ENCODE data around the gene CSH1. TPM values are rescaled to one million over a fixed set of nuclear protein-coding genes. Genes with fewer than 3 reads are reported as not detected.
"Not testable (repeated sequence)": the region's sequence is repeated elsewhere in the genome, so short reads cannot be mapped to it uniquely, and the experiment has no call there.

The CSH1 gene
- total RNA-seq: not detected in 2 replicates

- H3K4me3 Mint-ChIP-seq: not testable (repeated sequence)
Observed at GRCh38 chr17:63896524-63897354, at the start of gene CSH1. TSS of gene CSH1 (minus strand) at chr17:63896574. CDS start at chr17:63896511, 63 bp downstream.

GRCh38 chr17:63945784-63946439, 49.5 kb upstream of the CSH1 start:
- CTCF ChIA-PET: interaction anchor here (0.7 to 3.1 kb wide), 24 partner anchors 8 to 188 kb away, joined by 3 to 321 read pairs (median 7); partner anchors contain the start of genes CD79B, CSHL1, GH1 and ICAM2
- Mint-ChIP-seq H3K36me3 (ENCODE audit: low read depth) (no peaks in the 10 kb centered on the region), H3K4me1 (peaks cover 52% of the 10 kb centered on the region), H3K4me3 (peak overlapping the region; percentile 74), H3K27me3 (no peaks in the 10 kb centered on the region), H3K27ac (peak overlapping the region; percentile 91), H3K9me3 (no peaks in the 10 kb centered on the region)
- POLR2A ChIA-PET: interaction anchor here (0.5 to 3.1 kb wide), 19 partner anchors 9 to 1025 kb away, joined by 3 to 837 read pairs (median 7); partner anchors contain the start of genes CCDC47, CD79B, CSHL1 and DDX42
- peak; percentile 61 for DNase-seq
- intact Hi-C loops (cut with micrococcal nuclease): loop anchor here (1.0 kb wide), 7 partner anchors 9 to 336 kb away; partner anchors contain the start of genes CD79B and ICAM2
- peak; percentile 57 for ATAC-seq (ENCODE audit: low read depth)
- TF ChIP-seq CTCF (IDR thresholded peaks at IDR 0.05): no peak

More at GRCh38 chr17:63896524-63897354, at the start of gene CSH1:
- peak; percentile 67 for ATAC-seq (ENCODE audit: low read depth)
- DNase-seq: peak; percentile 3
- H3K9me3 Mint-ChIP-seq; H3K27me3 Mint-ChIP-seq; intact Hi-C loops (cut with micrococcal nuclease); POLR2A ChIA-PET; CTCF ChIA-PET; H3K4me1 Mint-ChIP-seq; H3K27ac Mint-ChIP-seq; H3K36me3 Mint-ChIP-seq (ENCODE audit: low read depth): not testable (repeated sequence)

- Mint-ChIP-seq H3K4me3 (peak overlapping the region; percentile 74), H3K4me1 (peaks cover 49% of the 10 kb centered on the region), H3K36me3 (ENCODE audit: low read depth) (no peaks in the 10 kb centered on the region), H3K27ac (peak overlapping the region; percentile 91), H3K9me3 (no peaks in the 10 kb centered on the region), H3K27me3 (no peaks in the 10 kb centered on the region)
- no peak for TF ChIP-seq CTCF (IDR thresholded peaks at IDR 0.05)
- intact Hi-C loops (cut with micrococcal nuclease): no loop called here
- POLR2A ChIA-PET: interaction anchor here (1.3 to 3.1 kb wide), 7 partner anchors 8 to 80 kb away, joined by 4 to 837 read pairs (median 29); partner anchors contain the start of genes CD79B, CSHL1, GH1 and ICAM2
- ATAC-seq (ENCODE audit: low read depth): no peak
- CTCF ChIA-PET: interaction anchor here (1.0 to 3.1 kb wide), 11 partner anchors 9 to 81 kb away, joined by 4 to 321 read pairs (median 26); partner anchors contain the start of genes CD79B, CSHL1, GH1 and ICAM2
- no peak for DNase-seq
Observed at GRCh38 chr17:63944736-63945499, 48.5 kb upstream of the CSH1 start.

- DNase-seq (no peak), ATAC-seq (ENCODE audit: low read depth) (no peak)
- TF ChIP-seq CTCF (IDR thresholded peaks at IDR 0.05): no peak
- Mint-ChIP-seq H3K9me3 (no peaks in the 10 kb centered on the region), H3K27ac (no peak overlapping the region), H3K4me1 (peaks cover 58% of the 10 kb centered on the region), H3K36me3 (ENCODE audit: low read depth) (no peaks in the 10 kb centered on the region), H3K4me3 (no peak overlapping the region), H3K27me3 (no peaks in the 10 kb centered on the region)
- intact Hi-C loops (cut with micrococcal nuclease): no loop called here
- POLR2A ChIA-PET: interaction anchor here (1.0 to 4.2 kb wide), 5 partner anchors 8 to 82 kb away, joined by 3 to 28 read pairs (median 4); partner anchors contain the start of gene CD79B
- CTCF ChIA-PET: interaction anchor here (1.0 to 1.7 kb wide), 2 partner anchors 11 to 24 kb away, joined by 5 read pairs; no protein-coding TSS in a partner anchor
Observed at GRCh38 chr17:63943745-63944144, 47.4 kb upstream of the CSH1 start.

Measured in activated B cell treated with CpG ODN at 0.5 μM for 24 hours (primary cell).